ENCODE data around the gene CDH23. TPM values are rescaled to one million over a fixed set of nuclear protein-coding genes. Genes with fewer than 3 reads are reported as not detected.
A peak's percentile ranks its signal among the peaks of the same experiment; 100 is the strongest.

The CDH23 gene
- polyA plus RNA-seq, 2 of the 4 experiments (the other 2 are of a cell fraction): 1.1 to 2.3 TPM

- no peak for TF ChIP-seq CHD2 (IDR thresholded peaks at IDR 0.05; ENCODE audit: low read length, partially characterized antibody)
- no peak for TF ChIP-seq RFX5 (IDR thresholded peaks at IDR 0.05)
- TF ChIP-seq NPAS2 (CRISPR knock-in tag; IDR thresholded peaks at IDR 0.05; ENCODE audit: borderline replicate concordance): no peak
These were observed 155.2 kb downstream of the CDH23 start (continued) for GRCh38 chr10:71551970-71552369.

- Histone ChIP-seq H3K4me3 (no peak overlapping the region), H3K27ac (no peak overlapping the region), H3K9me3 (no peaks in the 10 kb centered on the region), H3K4me1 (no peaks in the 10 kb centered on the region), H3K4me2 (no peak overlapping the region)
- CTCF ChIA-PET: interaction anchor here (0.6 to 2.0 kb wide), 5 partner anchors 16 to 239 kb away, joined by 3 to 11 read pairs (median 4); partner anchors contain the start of gene SLC29A3
- 49% methylated on average over 5 of the region's 5 CpGs for WGBS (ENCODE audit: missing lambda C conversion rate)
- FAIRE-seq (no peak), DNase-seq (ENCODE audit: low read depth in 1 of 2, low spot score in 1 of 2) (no peak), ATAC-seq (peak; percentile 28 to 44; a peak in 4 of 6 replicates)
- TF ChIP-seq MAFK (IDR thresholded peaks at IDR 0.05; ENCODE audit: partially characterized antibody) (no peak), FOXS1 (CRISPR knock-in tag; IDR thresholded peaks at IDR 0.05) (no peak), MYC (IDR thresholded peaks at IDR 0.05; ENCODE audit: borderline replicate concordance, low read length) (no peak), RNF2 (IDR thresholded peaks at IDR 0.05; ENCODE audit: borderline replicate concordance, low read depth) (no peak), HDAC2 (IDR thresholded peaks at IDR 0.05) (no peak), MAX (IDR thresholded peaks at IDR 0.05) (no peak), EHF (CRISPR knock-in tag; IDR thresholded peaks at IDR 0.05) (no peak), PHF8 (IDR thresholded peaks at IDR 0.05; ENCODE audit: borderline replicate concordance, low read depth) (no peak), FOSB (CRISPR knock-in tag; IDR thresholded peaks at IDR 0.05) (no peak), NPAS2 (CRISPR knock-in tag; IDR thresholded peaks at IDR 0.05; ENCODE audit: borderline replicate concordance) (no peak), EHMT2 (IDR thresholded peaks at IDR 0.05; ENCODE audit: low read depth) (no peak), CHD4 (IDR thresholded peaks at IDR 0.05; ENCODE audit: borderline replicate concordance) (no peak), TP53 (CRISPR knock-in tag; IDR thresholded peaks at IDR 0.05) (no peak)
- POLR2A ChIA-PET: no interaction called here
These were observed 156.7 kb downstream of the CDH23 start for GRCh38 chr10:71553432-71553831.

- Histone ChIP-seq H3K4me1 (no peaks in the 10 kb centered on the region), H3K4me3 (no peak overlapping the region), H3K4me2 (no peak overlapping the region), H3K9me3 (no peaks in the 10 kb centered on the region), H3K27ac (no peak overlapping the region)
- CTCF ChIA-PET: interaction anchor here (0.6 to 3.3 kb wide), 7 partner anchors 14 to 336 kb away, joined by 3 to 14 read pairs (median 3); no protein-coding TSS in a partner anchor
- ATAC-seq: no peak
- no peak for FAIRE-seq
- DNase-seq (ENCODE audit: low read depth in 1 of 2, low spot score in 1 of 2): no peak
- WGBS (ENCODE audit: missing lambda C conversion rate): 8% methylated on average over 2 of the region's 2 CpGs
- POLR2A ChIA-PET: no interaction called here
- no peak for TF ChIP-seq REST (IDR thresholded peaks at IDR 0.05)
- no peak for TF ChIP-seq CEBPB (IDR thresholded peaks at IDR 0.05)
- TF ChIP-seq FOSB (CRISPR knock-in tag; IDR thresholded peaks at IDR 0.05): no peak
- TF ChIP-seq NPAS2 (CRISPR knock-in tag; IDR thresholded peaks at IDR 0.05; ENCODE audit: borderline replicate concordance): no peak
- TF ChIP-seq ESRRA (IDR thresholded peaks at IDR 0.05; ENCODE audit: borderline replicate concordance, low read length): no peak
- TF ChIP-seq E2F6 (IDR thresholded peaks at IDR 0.05; ENCODE audit: borderline replicate concordance, low read depth): no peak
- no peak for TF ChIP-seq MYC (IDR thresholded peaks at IDR 0.05; ENCODE audit: borderline replicate concordance, low read length)
- no peak for TF ChIP-seq KDM5A (IDR thresholded peaks at IDR 0.05)
- no peak for TF ChIP-seq RAD21 (conservative IDR thresholded peaks at IDR 0.05 in 1 of 2, IDR thresholded peaks at IDR 0.05 in 1 of 2)
- TF ChIP-seq CTCF (IDR thresholded peaks at IDR 0.05): no peak
- no peak for TF ChIP-seq RCOR1 (IDR thresholded peaks at IDR 0.05; ENCODE audit: low read depth, low read length)
- no peak for TF ChIP-seq POLR2AphosphoS2 (conservative IDR thresholded peaks at IDR 0.05; ENCODE audit: low read length)
- TF ChIP-seq USF2 (IDR thresholded peaks at IDR 0.05): no peak
- TF ChIP-seq CBX8 (IDR thresholded peaks at IDR 0.05): no peak
- TF ChIP-seq MAZ (IDR thresholded peaks at IDR 0.05; ENCODE audit: borderline replicate concordance, low read depth, low read length): no peak
- no peak for TF ChIP-seq TFCP2L1 (CRISPR knock-in tag; IDR thresholded peaks at IDR 0.05)
- no peak for TF ChIP-seq ZNF302 (CRISPR knock-in tag; IDR thresholded peaks at IDR 0.05)
These were observed 158.0 kb downstream of the CDH23 start for GRCh38 chr10:71554671-71555070.

All from A549 (cell line).